Lung (tissue), 16 donors: Measurements from ENCODE around the gene CTDSP1. TPM values are rescaled to one million over a fixed set of nuclear protein-coding genes. Genes with fewer than 3 reads are reported as not detected.

Experiments
- ATAC-seq: fragments of 200-7000 bp; cut with Tn5 transposase; one replicate; pipeline ENCODE4 v1.9.1; 2020; ENCODE audit warnings: moderate number of reproducible peaks; ENCODE audit not compliant: insufficient read depth, low FRiP score
- DNase-seq, 3 donors: peaks; one replicate each; pipeline ENCODE4 v3.0.0-alpha.2; 2013 to 2017
- H3K27ac ChIP-seq, 2 donors: one replicate each; pipeline ENCODE4 v1.5.1; 2013; ENCODE audit warnings: mild to moderate bottlenecking in 2 of 2, moderate library complexity in 2 of 2, control low read depth in 1 of 2, inconsistent platforms in 1 of 2, low read depth in 1 of 2, low read length in 1 of 2
- H3K27me3 ChIP-seq, 3 donors: one replicate each; pipeline ENCODE4 v1.5.1; 2013; ENCODE audit warnings: low read length in 2 of 3; ENCODE audit not compliant: control insufficient read depth in 3 of 3, insufficient read depth in 3 of 3
- H3K36me3 ChIP-seq, 4 donors: one replicate each; pipeline ENCODE4 v1.5.1; 2013; ENCODE audit warnings: low read length in 4 of 4, mild to moderate bottlenecking in 1 of 4, moderate library complexity in 1 of 4; ENCODE audit not compliant: control insufficient read depth in 4 of 4, insufficient read depth in 4 of 4
- H3K4me1 ChIP-seq, 5 donors: one replicate each; pipeline ENCODE4 v1.5.1; 2013; ENCODE audit warnings: low read length in 5 of 5, mild to moderate bottlenecking in 2 of 5, moderate library complexity in 1 of 5; ENCODE audit not compliant: control insufficient read depth in 5 of 5, insufficient read depth in 5 of 5
- H3K4me3 ChIP-seq: one replicate; pipeline ENCODE4 v1.5.1; 2013; ENCODE audit warnings: mild to moderate bottlenecking, control low read depth, moderate library complexity
- H3K9ac ChIP-seq, 2 donors: one replicate each; pipeline ENCODE4 v1.5.1; 2013; ENCODE audit warnings: low read length in 2 of 2, control low read depth in 1 of 2; ENCODE audit not compliant: insufficient read depth in 1 of 2
- H3K9me3 ChIP-seq, 4 donors: one replicate each; pipeline ENCODE4 v1.5.1; 2013; ENCODE audit warnings: low read length in 3 of 4, mild to moderate bottlenecking in 1 of 4, moderate library complexity in 1 of 4; ENCODE audit not compliant: control insufficient read depth in 4 of 4, insufficient read depth in 3 of 4
- WGBS, 2 donors: extraction: QIAGEN DNeasy Blood & Tissue Kit; methylation state at CpG; one replicate each; pipeline ENCODE4 v1.1.7; 2013; 5-methylcytosine and 5-hydroxymethylcytosine counted together
- long read RNA-seq, 5 donors: transcript quantifications; one replicate each; lab custom pipeline, GENCODE V29; 2026
- polyA plus RNA-seq, 2 donors: library from polyadenylated mRNA; stranded (reverse); fragments of 200-250 nt; gene quantifications; one replicate each; pipeline ENCODE4 v1.2.1, GENCODE V29; 2013
- total RNA-seq, 2 donors: library from RNA; depleted of rRNA in 1 of 2; stranded (reverse); fragments of >200 nt in 1 of 2; gene quantifications; one replicate each; pipeline ENCODE4 v1.2.1, GENCODE V29; 2014 to 2021
- TF ChIP-seq, protein P1 (sequence below): IDR thresholded peaks from 2 replicates; pipeline ENCODE4 v1.5.1; 2012; ENCODE audit warnings: mild to moderate bottlenecking; ENCODE audit errors: control extremely low read depth, extremely low read depth
- donor health status: control.
- donor health status: control.
- donor health status: Bipolar disorder and iron deficiency.
- donor health status: healthy.
- donor health status: DM: yes; HTN: yes; CAD: no.

Gene CTDSP1, protein sequence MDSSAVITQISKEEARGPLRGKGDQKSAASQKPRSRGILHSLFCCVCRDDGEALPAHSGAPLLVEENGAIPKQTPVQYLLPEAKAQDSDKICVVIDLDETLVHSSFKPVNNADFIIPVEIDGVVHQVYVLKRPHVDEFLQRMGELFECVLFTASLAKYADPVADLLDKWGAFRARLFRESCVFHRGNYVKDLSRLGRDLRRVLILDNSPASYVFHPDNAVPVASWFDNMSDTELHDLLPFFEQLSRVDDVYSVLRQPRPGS
- total RNA-seq (100 to 1,000 TPM; 155 to 183 TPM), polyA plus RNA-seq (100 to 1,000 TPM; 113 to 123 TPM)
- long read RNA-seq, donor 1, transcript CTDSP1-201 (7 exons, 2,638 nt) = major isoform, 13 of 68 reads
- long read RNA-seq, donor 1, partial matches to known transcripts = 20 of 68 reads
- long read RNA-seq, donor 1, other reads (novel, unspliced or antisense) = 30 of 68 reads
- long read RNA-seq, donor 2, partial matches to known transcripts = 5 of 19 reads
- long read RNA-seq, donor 2, other reads (novel, unspliced or antisense) = 10 of 19 reads
- long read RNA-seq, donor 3, partial matches to known transcripts = 78 of 105 reads
- long read RNA-seq, donor 3, other reads (novel, unspliced or antisense) = 22 of 105 reads
- long read RNA-seq, donor 4, transcript CTDSP1-201 (7 exons, 2,638 nt) = major isoform, 8 of 35 reads
- long read RNA-seq, donor 4, partial matches to known transcripts = 14 of 35 reads
- long read RNA-seq, donor 4, other reads (novel, unspliced or antisense) = 12 of 35 reads
- long read RNA-seq, donor 5, transcript CTDSP1-201 (7 exons, 2,638 nt) = major isoform, 13 of 259 reads
- long read RNA-seq, donor 5, partial matches to known transcripts = 219 of 259 reads
- long read RNA-seq, donor 5, other reads (novel, unspliced or antisense) = 23 of 259 reads

DNA sequence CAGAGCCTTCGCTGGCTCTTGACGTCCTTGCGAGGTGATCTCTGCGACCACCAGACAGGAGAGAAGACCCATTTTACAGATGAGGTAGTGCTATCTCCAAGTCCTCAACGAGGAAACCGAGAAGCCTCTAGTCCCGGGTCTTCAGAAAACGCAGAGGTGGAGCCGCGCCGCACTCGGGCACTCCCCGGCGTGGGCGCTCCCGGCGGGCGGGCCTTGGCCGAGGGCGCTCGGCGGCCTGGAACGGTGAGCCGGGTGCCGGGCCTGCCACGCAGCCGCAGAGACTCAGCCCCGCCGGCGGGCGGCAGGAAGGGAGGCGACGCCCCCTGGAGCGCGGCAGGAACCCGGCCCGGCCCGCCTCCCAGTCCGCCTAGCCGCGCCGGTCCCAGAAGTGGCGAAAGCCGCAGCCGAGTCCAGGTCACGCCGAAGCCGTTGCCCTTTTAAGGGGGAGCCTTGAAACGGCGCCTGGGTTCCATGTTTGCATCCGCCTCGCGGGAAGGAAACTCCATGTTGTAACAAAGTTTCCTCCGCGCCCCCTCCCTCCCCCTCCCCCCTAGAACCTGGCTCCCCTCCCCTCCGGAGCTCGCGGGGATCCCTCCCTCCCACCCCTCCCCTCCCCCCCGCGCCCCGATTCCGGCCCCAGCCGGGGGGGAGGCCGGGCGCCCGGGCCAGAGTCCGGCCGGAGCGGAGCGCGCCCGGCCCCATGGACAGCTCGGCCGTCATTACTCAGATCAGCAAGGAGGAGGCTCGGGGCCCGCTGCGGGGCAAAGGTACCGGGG lies at the start of gene CTDSP1:
TSS of gene CTDSP1 (plus strand) at position 478 of the 776 bp plus-strand sequence. CDS start at position 701, 223 bp downstream.
- peaks cover 9 to 28% (median 14%) of the 10 kb centered on the region in 4 donors for H3K36me3 ChIP-seq
- no peaks in the 10 kb centered on the region for H3K9me3 ChIP-seq
- peak within 1 kb of the TSS; percentile 99 for H3K27ac ChIP-seq
- no peaks in the 10 kb centered on the region for H3K27me3 ChIP-seq
- H3K9ac ChIP-seq = peak within 1 kb of the TSS; percentile 79 to 90
- TF ChIP-seq, protein P1, sequence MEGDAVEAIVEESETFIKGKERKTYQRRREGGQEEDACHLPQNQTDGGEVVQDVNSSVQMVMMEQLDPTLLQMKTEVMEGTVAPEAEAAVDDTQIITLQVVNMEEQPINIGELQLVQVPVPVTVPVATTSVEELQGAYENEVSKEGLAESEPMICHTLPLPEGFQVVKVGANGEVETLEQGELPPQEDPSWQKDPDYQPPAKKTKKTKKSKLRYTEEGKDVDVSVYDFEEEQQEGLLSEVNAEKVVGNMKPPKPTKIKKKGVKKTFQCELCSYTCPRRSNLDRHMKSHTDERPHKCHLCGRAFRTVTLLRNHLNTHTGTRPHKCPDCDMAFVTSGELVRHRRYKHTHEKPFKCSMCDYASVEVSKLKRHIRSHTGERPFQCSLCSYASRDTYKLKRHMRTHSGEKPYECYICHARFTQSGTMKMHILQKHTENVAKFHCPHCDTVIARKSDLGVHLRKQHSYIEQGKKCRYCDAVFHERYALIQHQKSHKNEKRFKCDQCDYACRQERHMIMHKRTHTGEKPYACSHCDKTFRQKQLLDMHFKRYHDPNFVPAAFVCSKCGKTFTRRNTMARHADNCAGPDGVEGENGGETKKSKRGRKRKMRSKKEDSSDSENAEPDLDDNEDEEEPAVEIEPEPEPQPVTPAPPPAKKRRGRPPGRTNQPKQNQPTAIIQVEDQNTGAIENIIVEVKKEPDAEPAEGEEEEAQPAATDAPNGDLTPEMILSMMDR = peak; percentile 2
- 1% methylated on average over 71 to 78 of the region's 78 CpGs for WGBS, 2 donors
- ATAC-seq = peak; percentile 48
- H3K4me1 ChIP-seq = peaks cover 0 to 42% (median 22%) of the 10 kb centered on the region in 5 donors
- peak within 1 kb of the TSS; percentile 84 for H3K4me3 ChIP-seq
- peak; percentile 98 to 99 (median 98) for DNase-seq

DNA sequence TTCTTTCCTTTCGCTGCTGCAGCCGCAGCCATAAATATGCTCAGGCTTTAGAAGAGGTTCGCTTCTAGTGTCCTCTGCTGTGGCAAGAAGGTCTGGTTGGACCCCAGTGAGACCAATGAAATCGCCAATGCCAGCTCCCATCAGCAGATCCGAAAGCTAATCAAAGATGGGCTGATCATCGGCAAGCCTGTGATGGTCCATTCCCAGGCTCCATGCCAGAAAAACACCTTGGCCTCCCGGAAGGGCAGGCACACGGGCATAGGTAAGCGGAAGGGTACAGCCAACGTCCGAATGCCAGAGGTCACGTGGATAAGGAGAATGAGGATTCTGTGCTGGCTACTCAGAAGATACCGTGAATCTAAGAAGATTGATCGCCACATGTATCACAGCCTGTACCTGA lies 45.6 kb upstream of the CTDSP1 start:
- DNase-seq (no peak), ATAC-seq (no peak)
- Histone ChIP-seq H3K9me3 (no peaks in the 10 kb centered on the region), H3K36me3 (no peaks in the 10 kb centered on the region), H3K27me3 (no peaks in the 10 kb centered on the region), H3K4me3 (no peak overlapping the region), H3K27ac (no peak overlapping the region), H3K9ac (no peak overlapping the region), H3K4me1 (peaks cover 0 to 11% (median 0%) of the 10 kb centered on the region in 5 donors)
- WGBS, 2 donors = 88 to 96% methylated on average over 14 of the region's 14 CpGs
- TF ChIP-seq, protein P1 = no peak

DNA sequence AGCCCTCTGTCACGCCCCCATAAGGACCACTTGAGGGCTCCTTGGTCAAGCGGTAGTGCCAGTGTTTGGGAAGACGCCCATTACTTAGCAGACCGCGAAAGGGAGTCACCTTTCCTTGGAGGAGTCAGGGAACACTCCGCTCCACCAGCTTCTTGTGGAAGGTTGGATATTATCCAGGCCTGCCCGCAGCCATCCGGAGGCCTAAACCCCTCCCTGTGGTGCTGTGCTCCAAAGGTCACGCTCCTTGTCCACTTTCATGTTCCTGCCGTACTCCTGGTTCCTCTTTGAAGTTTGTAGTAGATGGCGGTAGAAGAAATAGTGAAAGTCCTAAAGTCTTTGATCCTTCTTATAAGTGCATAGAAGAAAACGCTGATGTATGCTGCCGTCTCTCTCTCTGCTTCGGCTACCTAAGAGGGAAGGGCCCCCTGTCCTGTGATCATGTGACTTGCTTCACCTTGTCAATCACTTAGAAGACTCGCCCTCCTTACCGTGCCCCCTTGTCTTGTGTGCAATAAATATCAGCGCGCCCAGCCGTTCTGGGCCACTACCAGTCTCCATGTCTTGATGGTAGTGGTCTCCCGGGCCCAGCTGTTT lies 44.7 kb upstream of the CTDSP1 start:
- H3K4me3 ChIP-seq = no peak overlapping the region
- DNase-seq (no peak), ATAC-seq (no peak)
- peak overlapping the region in 1 of 2 donors; percentile 47 for H3K27ac ChIP-seq
- H3K36me3 ChIP-seq = no peaks in the 10 kb centered on the region
- H3K9me3 ChIP-seq = no peaks in the 10 kb centered on the region
- 66 to 81% methylated on average over 20 of the region's 20 CpGs for WGBS, 2 donors
- peaks cover 0 to 11% (median 0%) of the 10 kb centered on the region in 5 donors for H3K4me1 ChIP-seq
- TF ChIP-seq, protein P1 = no peak
- no peak overlapping the region for H3K9ac ChIP-seq
- H3K27me3 ChIP-seq = no peaks in the 10 kb centered on the region
